PC-3 (cell line): ENCODE measurements around the gene CRTC3. TPM values are rescaled to one million over a fixed set of nuclear protein-coding genes. Genes with fewer than 3 reads are reported as not detected.
"Not testable (repeated sequence)": the region's sequence is repeated elsewhere in the genome, so short reads cannot be mapped to it uniquely, and the experiment has no call there.

Source experiments
- ATAC-seq: fragments of 200-7000 bp; cut with Tn5 transposase; 2 replicates; pipeline ENCODE4 v1.9.1; 2020; ENCODE audit warnings: mild to moderate bottlenecking, moderate library complexity
- BruUV-seq: library from RNA; stranded (reverse); fragments of 400-500 nt; replicated peaks from 2 replicates; lab custom pipeline; 2021; lab: Mats Ljungman, UMichigan
- CTCF ChIA-PET: fragments of 300-600 bp; sonication (Branson Sonifier 250); formaldehyde crosslinking; loops from one replicate; lab custom pipeline; 2022; ENCODE audit warnings: antibody characterized with exemption; lab: Charles Lee
- POLR2A ChIA-PET: fragments of 300-600 bp; sonication (Branson Sonifier 250); formaldehyde crosslinking; loops from one replicate; lab custom pipeline; 2022; ENCODE audit warnings: antibody characterized with exemption; ENCODE audit not compliant: unreplicated experiment; lab: Charles Lee
- DNase-seq: peaks from one replicate; pipeline ENCODE4 v3.0.0-alpha.2; 2015
- H2AFZ ChIP-seq: fragments of 300-600 bp; sonication (generic); 2 replicates; pipeline ENCODE4 v1.6.0; 2016; ENCODE audit warnings: antibody characterized with exemption, low read length
- H3F3A ChIP-seq: fragments of 300-600 bp; sonication (generic); one replicate; pipeline ENCODE4 v1.6.0; 2017; ENCODE audit warnings: antibody characterized with exemption, low read length, control low read depth, mild to moderate bottlenecking; ENCODE audit not compliant: unreplicated experiment
- H3K27ac ChIP-seq: fragments of 300-600 bp; sonication (generic); 2 replicates; pipeline ENCODE4 v1.5.1; 2016; ENCODE audit warnings: mild to moderate bottlenecking, low read length
- H3K27me3 ChIP-seq: fragments of 300-600 bp; sonication (generic); 2 replicates; pipeline ENCODE4 v1.6.1; 2016; ENCODE audit warnings: low read length, mixed read lengths
- H3K36me3 ChIP-seq: fragments of 300-600 bp; sonication (generic); 2 replicates; pipeline ENCODE4 v1.6.1; 2016; ENCODE audit warnings: low read depth, mixed run types, low read length, mixed read lengths
- H3K4me1 ChIP-seq: fragments of 300-600 bp; sonication (generic); 2 replicates; pipeline ENCODE4 v1.5.1; 2016; ENCODE audit warnings: low read length; ENCODE audit not compliant: insufficient read depth
- H3K4me2 ChIP-seq: fragments of 300-600 bp; sonication (generic); 2 replicates; pipeline ENCODE4 v1.6.0; 2016; ENCODE audit warnings: low read length
- H3K4me3 ChIP-seq: fragments of 300-600 bp; sonication (generic); 2 replicates; pipeline ENCODE4 v1.5.1; 2016; ENCODE audit warnings: mild to moderate bottlenecking, low read length, mixed read lengths
- H3K79me2 ChIP-seq: fragments of 300-600 bp; sonication (generic); 2 replicates; pipeline ENCODE4 v1.6.1; 2017; ENCODE audit warnings: low read length, mixed read lengths
- H3K9ac ChIP-seq: fragments of 300-600 bp; sonication (generic); 2 replicates; pipeline ENCODE4 v1.6.0; 2016; ENCODE audit warnings: mild to moderate bottlenecking, low read length
- H3K9me2 ChIP-seq: fragments of 300-600 bp; sonication (generic); replicated peaks from 2 replicates; pipeline ENCODE4 v1.6.1; 2016; ENCODE audit warnings: mixed run types, low read length, mixed read lengths
- H3K9me3 ChIP-seq: fragments of 300-600 bp; sonication (generic); 2 replicates; pipeline ENCODE4 v1.6.1; 2016; ENCODE audit warnings: low read length, mixed read lengths
- H4K20me1 ChIP-seq: fragments of 300-600 bp; sonication (generic); 2 replicates; pipeline ENCODE4 v1.6.1; 2016; ENCODE audit warnings: low read length, mixed read lengths
- EZH2 ChIP-seq: fragments of 300-600 bp; sonication (generic); IDR thresholded peaks from one replicate; pipeline ENCODE4 v1.6.1; 2017; ENCODE audit warnings: antibody characterized with exemption, mild to moderate bottlenecking, low read length; ENCODE audit not compliant: unreplicated experiment
- EZH2phosphoT487 ChIP-seq: fragments of 300-600 bp; sonication (generic); IDR thresholded peaks from 2 replicates; pipeline ENCODE4 v1.6.1; 2018; ENCODE audit warnings: mild to moderate bottlenecking, antibody characterized with exemption, low read length, borderline replicate concordance
- intact Hi-C: fragments of 100-400 bp; cut with micrococcal nuclease; formaldehyde crosslinking; loops from 2 replicates; pipeline ENCODE4 v1.9.0; 2023
- total RNA-seq: library from RNA; depleted of rRNA; stranded (reverse); fragments of >200 nt; gene quantifications from 2 replicates; pipeline ENCODE4 v1.2.3, GENCODE V29; 2014
- TF ChIP-seq, protein P1 (sequence below): fragments of 300-600 bp; sonication (generic); conservative IDR thresholded peaks from 2 replicates; pipeline ENCODE4 v1.5.1; 2017; ENCODE audit warnings: antibody characterized with exemption, low read depth, mild to moderate bottlenecking, low read length

The CRTC3 gene
- total RNA-seq, 1 experiment from 2014 or later: 12.4 TPM

DNA sequence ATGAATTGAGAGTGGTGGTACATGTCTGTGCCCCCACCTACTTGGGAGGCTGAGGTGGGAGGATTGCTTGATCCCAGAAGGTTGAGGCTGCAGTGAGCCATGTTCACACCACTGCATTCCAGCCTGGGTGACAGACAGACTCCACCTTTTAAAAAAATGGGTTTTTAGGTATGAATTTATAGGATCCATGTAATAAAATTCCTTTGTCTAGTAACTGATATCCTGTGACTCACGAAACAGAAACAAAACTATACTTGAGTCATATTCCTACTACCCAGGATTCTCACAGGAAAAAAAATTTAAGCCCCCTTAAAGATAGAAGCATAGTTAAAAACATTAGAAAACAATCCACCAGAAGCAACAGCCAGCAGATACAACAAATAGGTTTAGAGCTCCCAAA is 10.0 kb upstream of the CRTC3 start:
- intact Hi-C loops: no loop called here
- peak; percentile 68 for DNase-seq
- H3K27me3 ChIP-seq: no peaks in the 10 kb centered on the region
- CTCF ChIA-PET: interaction anchor here (0.6 kb wide), 1 partner anchor 437 kb away, joined by 3 read pairs; no protein-coding TSS in a partner anchor
- TF ChIP-seq, protein P1, sequence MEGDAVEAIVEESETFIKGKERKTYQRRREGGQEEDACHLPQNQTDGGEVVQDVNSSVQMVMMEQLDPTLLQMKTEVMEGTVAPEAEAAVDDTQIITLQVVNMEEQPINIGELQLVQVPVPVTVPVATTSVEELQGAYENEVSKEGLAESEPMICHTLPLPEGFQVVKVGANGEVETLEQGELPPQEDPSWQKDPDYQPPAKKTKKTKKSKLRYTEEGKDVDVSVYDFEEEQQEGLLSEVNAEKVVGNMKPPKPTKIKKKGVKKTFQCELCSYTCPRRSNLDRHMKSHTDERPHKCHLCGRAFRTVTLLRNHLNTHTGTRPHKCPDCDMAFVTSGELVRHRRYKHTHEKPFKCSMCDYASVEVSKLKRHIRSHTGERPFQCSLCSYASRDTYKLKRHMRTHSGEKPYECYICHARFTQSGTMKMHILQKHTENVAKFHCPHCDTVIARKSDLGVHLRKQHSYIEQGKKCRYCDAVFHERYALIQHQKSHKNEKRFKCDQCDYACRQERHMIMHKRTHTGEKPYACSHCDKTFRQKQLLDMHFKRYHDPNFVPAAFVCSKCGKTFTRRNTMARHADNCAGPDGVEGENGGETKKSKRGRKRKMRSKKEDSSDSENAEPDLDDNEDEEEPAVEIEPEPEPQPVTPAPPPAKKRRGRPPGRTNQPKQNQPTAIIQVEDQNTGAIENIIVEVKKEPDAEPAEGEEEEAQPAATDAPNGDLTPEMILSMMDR: no peak
- H3K4me2 ChIP-seq: no peak overlapping the region
- no peaks in the 10 kb centered on the region for H3K36me3 ChIP-seq
- H3K4me1 ChIP-seq: peaks cover 15% of the 10 kb centered on the region
- H3K4me3 ChIP-seq: no peak overlapping the region
- no peaks in the 10 kb centered on the region for H4K20me1 ChIP-seq
- no TSS peak for BruUV-seq
- H3K9ac ChIP-seq: peak overlapping the region; percentile 33; the same call in 1 of the 2 replicates
- H3K9me3 ChIP-seq: no peaks in the 10 kb centered on the region
- peak; percentile 70 for ATAC-seq
- POLR2A ChIA-PET: interaction anchor here (0.9 kb wide), 1 partner anchor 11 kb away, joined by 4 read pairs; no protein-coding TSS in a partner anchor
- no peaks in the 10 kb centered on the region for H3K79me2 ChIP-seq
- H2AFZ ChIP-seq: no peak overlapping the region
- H3K9me2 ChIP-seq: no peaks in the 10 kb centered on the region
- H3F3A ChIP-seq: no peaks in the 10 kb centered on the region
- peak overlapping the region; percentile 60 for H3K27ac ChIP-seq

DNA sequence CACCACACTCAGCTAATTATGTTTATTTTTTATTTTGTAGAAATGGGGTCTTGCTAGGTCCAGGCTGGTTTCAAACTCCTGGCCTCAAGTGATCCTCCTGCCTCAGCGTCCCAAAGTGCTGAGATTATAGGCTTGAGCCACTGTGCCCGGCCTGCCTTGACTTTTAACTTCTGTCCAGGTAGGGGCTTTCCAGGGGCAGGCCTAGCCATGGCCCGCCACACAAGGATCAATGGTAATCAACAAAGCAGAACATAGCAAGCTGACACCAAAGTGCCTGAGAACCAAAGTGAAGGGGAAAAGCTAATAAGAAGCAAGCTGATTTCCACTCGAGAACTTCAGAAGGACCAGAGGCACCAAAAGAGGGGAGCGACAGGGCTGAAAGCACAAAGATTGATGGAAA is 9.4 kb upstream of the CRTC3 start:
- Histone ChIP-seq H3K4me3 (no peak overlapping the region), H4K20me1 (no peaks in the 10 kb centered on the region), H3K9me2 (no peaks in the 10 kb centered on the region), H3K9me3 (no peaks in the 10 kb centered on the region), H3K79me2 (no peaks in the 10 kb centered on the region), H2AFZ (no peak overlapping the region), H3F3A (no peaks in the 10 kb centered on the region), H3K27ac (peak overlapping the region; percentile 60), H3K36me3 (no peaks in the 10 kb centered on the region), H3K9ac (peak overlapping the region; percentile 33), H3K27me3 (no peaks in the 10 kb centered on the region), H3K4me1 (peaks cover 15% of the 10 kb centered on the region), H3K4me2 (no peak overlapping the region)
- intact Hi-C loops: no loop called here
- BruUV-seq: no TSS peak
- no peak for TF ChIP-seq EZH2phosphoT487
- TF ChIP-seq, protein P1: no peak
- no peak for TF ChIP-seq EZH2
- no peak for ATAC-seq
- ChIA-PET CTCF (no interaction called here), POLR2A (interaction anchor here (0.9 kb wide), 1 partner anchor 10 kb away, joined by 4 read pairs; no protein-coding TSS in a partner anchor)
- DNase-seq: no peak

DNA sequence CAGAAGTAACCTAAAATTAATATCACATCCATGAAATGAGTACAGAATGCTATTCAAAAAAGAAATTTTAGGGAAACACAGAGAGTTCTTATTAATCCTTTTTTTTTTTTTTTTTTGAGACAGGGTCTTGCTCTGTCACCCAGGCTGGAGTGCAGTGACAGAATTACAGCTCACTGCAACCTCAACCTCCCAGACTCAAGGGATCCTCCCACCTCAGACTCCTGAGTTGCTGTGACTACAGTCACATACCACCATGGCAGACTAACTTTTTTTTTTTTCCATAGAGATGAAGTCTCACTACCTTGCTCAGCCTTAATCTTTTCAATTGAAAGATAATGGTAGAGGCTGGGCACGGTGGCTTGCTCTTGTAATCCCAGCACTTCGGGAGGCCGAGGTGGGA is 6.3 kb upstream of the CRTC3 start:
- ChIA-PET POLR2A (no interaction called here), CTCF (no interaction called here)
- Histone ChIP-seq H3K4me1 (peaks cover 15% of the 10 kb centered on the region), H3K9me3 (no peaks in the 10 kb centered on the region), H3F3A (no peaks in the 10 kb centered on the region), H3K79me2 (no peaks in the 10 kb centered on the region), H3K4me3 (no peak overlapping the region), H3K36me3 (no peaks in the 10 kb centered on the region), H3K27ac (no peak overlapping the region), H3K27me3 (no peaks in the 10 kb centered on the region), H2AFZ (no peak overlapping the region), H3K9ac (no peak overlapping the region), H4K20me1 (no peaks in the 10 kb centered on the region), H3K9me2 (no peaks in the 10 kb centered on the region), H3K4me2 (no peak overlapping the region)
- intact Hi-C loops: no loop called here
- ATAC-seq: no peak
- no TSS peak for BruUV-seq
- no peak for TF ChIP-seq EZH2
- TF ChIP-seq EZH2phosphoT487: no peak
- TF ChIP-seq, protein P1: no peak
- DNase-seq: no peak

DNA sequence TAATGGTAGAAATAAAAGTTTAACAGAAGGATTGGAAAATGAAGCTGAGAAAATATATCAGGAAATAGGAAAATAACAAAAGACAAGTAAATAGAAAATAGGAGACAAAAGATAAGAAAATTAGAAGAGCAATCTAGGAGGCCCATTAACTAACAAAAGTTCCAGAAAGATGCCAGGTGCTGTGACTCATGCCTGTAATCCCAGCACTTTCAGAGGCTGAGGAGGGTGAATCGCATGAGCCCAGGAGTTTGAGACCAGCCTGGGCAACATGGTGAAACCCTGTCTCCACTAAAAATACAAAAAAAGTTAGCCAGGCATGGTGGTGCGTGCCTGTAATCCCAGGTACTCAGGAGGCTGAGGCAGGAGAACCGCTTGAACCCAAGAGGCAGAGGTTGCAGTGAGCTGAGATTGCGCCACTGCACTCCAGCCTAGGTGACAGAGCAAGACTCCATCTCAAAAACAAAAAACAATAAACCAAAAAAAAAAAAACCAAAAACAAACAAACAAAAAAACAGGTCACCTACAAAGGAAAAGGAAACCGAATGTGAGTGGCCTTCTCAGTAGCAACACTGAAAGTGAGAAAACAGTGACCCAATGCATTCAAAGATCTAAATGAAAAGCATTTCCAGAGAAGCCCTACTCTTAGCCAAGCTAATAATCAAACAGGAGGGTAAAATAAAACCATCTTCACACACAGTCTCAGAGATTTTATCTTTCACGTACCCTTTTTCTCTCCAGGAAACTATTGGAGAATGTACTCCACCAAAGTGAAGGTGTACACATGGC is 5.5 kb upstream of the CRTC3 start:
- H3K4me2 ChIP-seq, H3K9me2 ChIP-seq, H3K9me3 ChIP-seq, H3F3A ChIP-seq, H4K20me1 ChIP-seq, H3K27ac ChIP-seq, BruUV-seq, H3K4me3 ChIP-seq, H3K9ac ChIP-seq, H3K79me2 ChIP-seq, intact Hi-C loops, H3K27me3 ChIP-seq, POLR2A ChIA-PET, H3K36me3 ChIP-seq, H2AFZ ChIP-seq: not testable (repeated sequence)
- CTCF ChIA-PET: interaction anchor here (0.6 kb wide), 1 partner anchor 45 kb away, joined by 5 read pairs; no protein-coding TSS in a partner anchor
- peaks cover 13% of the 10 kb centered on the region for H3K4me1 ChIP-seq
- ATAC-seq (peak; percentile 52), DNase-seq (peak; percentile 35)
